ENCODE measurements around the gene UPP2. TPM values are rescaled to one million over a fixed set of nuclear protein-coding genes. Genes with fewer than 3 reads are reported as not detected.

UPP2 gene
- total RNA-seq, 1 experiment from 2014 or later, result not detected

GRCh38 chr2:158140201-158140600 lies 38.5 kb downstream of the UPP2 start:
- TF ChIP-seq CTCF (conservative IDR thresholded peaks at IDR 0.05) (no peak), EZH2 (IDR thresholded peaks at IDR 0.05; ENCODE audit: low read depth) (no peak)
- POLR2A ChIA-PET (ENCODE audit: unreplicated experiment), result no interaction called here

GRCh38 chr2:158142165-158142564 lies 40.5 kb downstream of the UPP2 start:
- Histone ChIP-seq H3K27me3 (ENCODE audit: insufficient read depth, low read depth) (no peaks in the 10 kb centered on the region), H3K79me2 (ENCODE audit: low read depth) (no peaks in the 10 kb centered on the region), H4K20me1 (ENCODE audit: insufficient read depth) (no peaks in the 10 kb centered on the region), H3K4me2 (no peak overlapping the region), H3K4me3 (no peak overlapping the region), H3K4me1 (replicated peaks; ENCODE audit: insufficient read depth) (no peaks in the 10 kb centered on the region), H2AFZ (no peak overlapping the region), H3K9me3 (ENCODE audit: insufficient read depth, low read depth) (no peaks in the 10 kb centered on the region), H3F3A (ENCODE audit: insufficient read depth, low read depth) (no peaks in the 10 kb centered on the region), H3K27ac (no peak overlapping the region), H3K36me3 (ENCODE audit: low read depth) (no peaks in the 10 kb centered on the region), H3K9me2 (ENCODE audit: insufficient read depth) (no peaks in the 10 kb centered on the region)
- ChIA-PET CTCF (no interaction called here), POLR2A (ENCODE audit: unreplicated experiment) (no interaction called here)
- TF ChIP-seq CTCF (conservative IDR thresholded peaks at IDR 0.05) (no peak), EZH2 (IDR thresholded peaks at IDR 0.05; ENCODE audit: low read depth) (no peak)
- no TSS peak for BruUV-seq (replicated peaks)
- no peak for DNase-seq
- intact Hi-C loops (cut with micrococcal nuclease; ENCODE audit: unreplicated experiment), result no loop called here

More at GRCh38 chr2:158140201-158140600, 38.5 kb downstream of the UPP2 start:
- H3K4me2 ChIP-seq, result no peak overlapping the region
- no peaks in the 10 kb centered on the region for H3F3A ChIP-seq (ENCODE audit: insufficient read depth, low read depth)
- H3K4me3 ChIP-seq, result no peak overlapping the region
- H3K4me1 ChIP-seq (replicated peaks; ENCODE audit: insufficient read depth), result no peaks in the 10 kb centered on the region
- no peaks in the 10 kb centered on the region for H4K20me1 ChIP-seq (ENCODE audit: insufficient read depth)
- intact Hi-C loops (cut with micrococcal nuclease; ENCODE audit: unreplicated experiment), result no loop called here
- CTCF ChIA-PET, result no interaction called here
- H3K9me2 ChIP-seq (ENCODE audit: insufficient read depth), result no peaks in the 10 kb centered on the region
- no peak for DNase-seq
- no peaks in the 10 kb centered on the region for H3K79me2 ChIP-seq (ENCODE audit: low read depth)
- H3K36me3 ChIP-seq (ENCODE audit: low read depth), result no peaks in the 10 kb centered on the region
- H2AFZ ChIP-seq, result no peak overlapping the region
- BruUV-seq (replicated peaks), result no TSS peak
- H3K27ac ChIP-seq, result no peak overlapping the region
- no peaks in the 10 kb centered on the region for H3K9me3 ChIP-seq (ENCODE audit: insufficient read depth, low read depth)
- H3K27me3 ChIP-seq (ENCODE audit: insufficient read depth, low read depth), result no peaks in the 10 kb centered on the region

DNA sequence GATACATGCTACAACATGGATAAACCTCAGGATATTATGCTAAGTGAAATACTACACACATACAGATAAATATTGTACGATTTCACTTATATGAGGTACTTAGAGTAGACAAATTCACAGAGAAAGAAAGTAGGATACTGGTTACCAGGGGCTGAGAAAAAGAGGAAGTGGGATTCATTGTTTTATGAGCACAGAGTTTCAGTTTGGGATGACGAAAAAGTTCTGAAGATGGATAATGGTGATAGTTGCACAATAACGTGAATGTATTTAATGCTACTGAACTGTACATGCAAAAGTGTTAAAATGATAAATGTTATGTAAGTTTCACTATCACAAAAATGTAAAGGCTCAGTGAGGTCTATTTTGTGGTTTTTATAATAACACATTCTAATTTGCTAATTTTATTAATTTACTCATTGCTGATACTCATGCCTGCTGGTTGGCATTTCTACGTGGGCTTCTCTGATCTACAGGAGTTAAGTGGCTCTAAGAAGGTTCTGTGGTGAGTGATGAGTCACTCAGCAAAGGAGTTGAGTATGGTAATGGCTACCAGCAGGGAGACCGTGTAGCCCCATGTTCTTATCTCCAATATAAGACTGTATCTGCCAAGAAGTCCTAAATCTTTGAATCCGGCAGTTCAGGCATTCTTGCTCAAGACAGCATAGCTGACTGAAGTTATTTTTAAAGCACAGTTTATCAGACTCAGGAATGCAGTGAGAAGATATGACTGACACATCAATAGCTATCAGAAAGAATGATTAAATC lies 41.1 kb downstream of the UPP2 start:
- BruUV-seq (replicated peaks), result no TSS peak
- ChIA-PET CTCF (no interaction called here), POLR2A (ENCODE audit: unreplicated experiment) (no interaction called here)
- Histone ChIP-seq H4K20me1 (ENCODE audit: insufficient read depth) (no peaks in the 10 kb centered on the region), H3K9me3 (ENCODE audit: insufficient read depth, low read depth) (no peaks in the 10 kb centered on the region), H3K36me3 (ENCODE audit: low read depth) (no peaks in the 10 kb centered on the region), H3K79me2 (ENCODE audit: low read depth) (no peaks in the 10 kb centered on the region), H3F3A (ENCODE audit: insufficient read depth, low read depth) (no peaks in the 10 kb centered on the region), H2AFZ (no peak overlapping the region), H3K27ac (no peak overlapping the region), H3K4me2 (no peak overlapping the region), H3K4me3 (no peak overlapping the region), H3K27me3 (ENCODE audit: insufficient read depth, low read depth) (no peaks in the 10 kb centered on the region), H3K4me1 (replicated peaks; ENCODE audit: insufficient read depth) (no peaks in the 10 kb centered on the region), H3K9me2 (ENCODE audit: insufficient read depth) (no peaks in the 10 kb centered on the region)
- intact Hi-C loops (cut with micrococcal nuclease; ENCODE audit: unreplicated experiment), result no loop called here
- TF ChIP-seq CTCF (conservative IDR thresholded peaks at IDR 0.05) (no peak), EZH2 (IDR thresholded peaks at IDR 0.05; ENCODE audit: low read depth) (no peak)
- DNase-seq, result no peak
